ENCODE data around the gene GPNMB.
"Not testable (repeated sequence)": the region's sequence is repeated elsewhere in the genome, so short reads cannot be mapped to it uniquely, and the experiment has no call there.

Gene GPNMB

DNA sequence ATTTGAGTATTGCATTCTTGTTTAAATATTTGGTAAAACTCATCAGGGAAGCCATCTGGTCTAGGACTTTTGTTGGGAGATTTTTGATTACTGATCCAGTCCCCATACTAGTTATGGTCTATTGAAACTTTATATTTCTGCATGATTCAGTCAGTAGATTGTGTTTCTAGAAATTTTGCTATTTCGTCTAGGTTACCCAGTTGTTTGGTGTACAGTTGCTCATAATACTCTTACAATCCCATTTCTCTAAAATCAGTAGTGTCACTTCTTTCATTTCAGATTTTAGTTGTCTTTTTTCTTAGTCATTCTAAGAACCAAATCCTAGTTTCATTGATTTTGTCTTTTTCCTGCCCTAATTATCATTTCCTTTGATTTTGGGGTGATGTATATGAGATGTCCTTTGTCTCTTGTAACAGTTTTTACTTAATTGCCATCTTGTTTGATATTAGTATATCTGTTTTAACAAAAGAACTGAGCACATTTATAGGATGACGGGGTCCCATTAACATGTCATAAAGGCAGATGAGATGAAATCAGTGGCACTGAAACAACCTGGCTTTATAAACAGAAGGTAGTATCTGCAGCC lies 60.5 kb downstream of the GPNMB start:
- Histone ChIP-seq H3K4me3 (ENCODE audit: low read length in 2 of 2) (no peak overlapping the region), H3K23ac (ENCODE audit: low read depth, low read length, poor library complexity) (no peak overlapping the region), H3K27ac (replicated peaks; ENCODE audit: low read length) (no peak overlapping the region), H3K4me2 (ENCODE audit: insufficient read depth, low read length, poor library complexity, severe bottlenecking) (no peak overlapping the region), H2BK5ac (ENCODE audit: low read length) (no peak overlapping the region), H3K4me1 (ENCODE audit: control insufficient read depth in 2 of 2, insufficient read depth in 1 of 2, low read depth in 1 of 2, low read length in 2 of 2) (no peaks in the 10 kb centered on the region), H2AFZ (ENCODE audit: low read length) (no peak overlapping the region), H3K27me3 (ENCODE audit: control insufficient read depth in 3 of 3, insufficient read depth in 3 of 3, low read depth in 1 of 3, low read length in 3 of 3) (no peaks in the 10 kb centered on the region), H2BK15ac (ENCODE audit: low read length) (no peak overlapping the region), H4K91ac (ENCODE audit: low read depth, low read length, poor library complexity) (no peak overlapping the region), H2BK12ac (ENCODE audit: low read length) (no peak overlapping the region), H3K14ac (ENCODE audit: low read length) (no peak overlapping the region), H3K36me3 (replicated peaks in 1 of 2; ENCODE audit: control insufficient read depth in 2 of 2, insufficient read depth in 2 of 2, low read length in 2 of 2) (peaks cover 18 to 98% of the 10 kb centered on the region in 2 donors), H2AK5ac (ENCODE audit: low read depth, low read length) (no peak overlapping the region), H3K79me1 (ENCODE audit: low read depth, low read length) (peaks cover 3% of the 10 kb centered on the region), H3K9me3 (replicated peaks in 1 of 2; ENCODE audit: control insufficient read depth in 2 of 2, insufficient read depth in 1 of 2, low read depth in 1 of 2, low read length in 2 of 2) (peaks cover 0 to 7% of the 10 kb centered on the region in 2 donors), H3K4ac (ENCODE audit: low read length) (no peak overlapping the region), H4K8ac (ENCODE audit: low read depth, low read length) (no peak overlapping the region), H3K18ac (ENCODE audit: low read length) (no peak overlapping the region), H2BK120ac (ENCODE audit: low read depth, low read length) (no peak overlapping the region), H3K9ac (ENCODE audit: low read depth, low read length, poor library complexity) (no peak overlapping the region)
- DNase-seq (ENCODE audit: low spot score) = no peak
- WGBS, 2 donors (ENCODE audit: extremely low coverage in 2 of 2, insufficient read length in 2 of 2, insufficient replicate concordance in 1 of 2) = no CpG with 5 or more reads among the region's 2 CpGs

DNA sequence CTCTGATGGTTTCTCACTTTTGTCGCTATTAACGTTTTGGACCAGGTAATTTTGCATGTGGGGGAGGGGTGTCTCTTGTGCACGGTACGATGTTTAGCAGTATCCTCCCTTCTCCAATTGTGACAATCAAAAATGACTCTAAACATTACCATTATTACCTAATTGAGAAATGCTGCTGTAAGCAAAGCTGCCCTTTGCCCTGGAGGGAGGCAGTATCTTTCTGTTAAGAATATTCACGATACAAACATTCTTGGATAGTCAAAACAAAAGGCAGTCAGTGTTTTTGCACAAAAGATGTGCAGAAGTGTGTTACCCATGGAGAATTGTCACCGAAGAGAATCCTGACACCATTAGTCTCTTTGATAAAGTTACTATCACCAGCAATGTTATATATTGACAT lies 62.2 kb downstream of the GPNMB start:
- Histone ChIP-seq H2AK5ac (ENCODE audit: low read depth, low read length) (no peak overlapping the region), H3K79me1 (ENCODE audit: low read depth, low read length) (peaks cover 3% of the 10 kb centered on the region), H2BK12ac (ENCODE audit: low read length) (no peak overlapping the region), H2BK120ac (ENCODE audit: low read depth, low read length) (no peak overlapping the region), H3K9me3 (replicated peaks in 1 of 2; ENCODE audit: control insufficient read depth in 2 of 2, insufficient read depth in 1 of 2, low read depth in 1 of 2, low read length in 2 of 2) (peaks cover 0 to 7% of the 10 kb centered on the region in 2 donors), H3K18ac (ENCODE audit: low read length) (no peak overlapping the region), H3K23ac (ENCODE audit: low read depth, low read length, poor library complexity) (no peak overlapping the region), H4K8ac (ENCODE audit: low read depth, low read length) (no peak overlapping the region), H3K4me2 (ENCODE audit: insufficient read depth, low read length, poor library complexity, severe bottlenecking) (no peak overlapping the region), H3K9ac (ENCODE audit: low read depth, low read length, poor library complexity) (no peak overlapping the region), H3K36me3 (replicated peaks in 1 of 2; ENCODE audit: control insufficient read depth in 2 of 2, insufficient read depth in 2 of 2, low read length in 2 of 2) (peaks cover 26 to 98% of the 10 kb centered on the region in 2 donors), H3K27ac (replicated peaks; ENCODE audit: low read length) (no peak overlapping the region), H3K4ac (ENCODE audit: low read length) (no peak overlapping the region), H2AFZ (ENCODE audit: low read length) (no peak overlapping the region), H3K4me1 (ENCODE audit: control insufficient read depth in 2 of 2, insufficient read depth in 1 of 2, low read depth in 1 of 2, low read length in 2 of 2) (no peaks in the 10 kb centered on the region), H3K4me3 (ENCODE audit: low read length in 2 of 2) (no peak overlapping the region), H2BK15ac (ENCODE audit: low read length) (no peak overlapping the region), H3K14ac (ENCODE audit: low read length) (no peak overlapping the region), H4K91ac (ENCODE audit: low read depth, low read length, poor library complexity) (no peak overlapping the region), H2BK5ac (ENCODE audit: low read length) (no peak overlapping the region), H3K27me3 (ENCODE audit: control insufficient read depth in 3 of 3, insufficient read depth in 3 of 3, low read depth in 1 of 3, low read length in 3 of 3) (no peaks in the 10 kb centered on the region)
- no peak for DNase-seq (ENCODE audit: low spot score)
- no CpG with 5 or more reads among the region's 6 CpGs for WGBS, 2 donors (ENCODE audit: extremely low coverage in 2 of 2, insufficient read length in 2 of 2, insufficient replicate concordance in 1 of 2)

DNA sequence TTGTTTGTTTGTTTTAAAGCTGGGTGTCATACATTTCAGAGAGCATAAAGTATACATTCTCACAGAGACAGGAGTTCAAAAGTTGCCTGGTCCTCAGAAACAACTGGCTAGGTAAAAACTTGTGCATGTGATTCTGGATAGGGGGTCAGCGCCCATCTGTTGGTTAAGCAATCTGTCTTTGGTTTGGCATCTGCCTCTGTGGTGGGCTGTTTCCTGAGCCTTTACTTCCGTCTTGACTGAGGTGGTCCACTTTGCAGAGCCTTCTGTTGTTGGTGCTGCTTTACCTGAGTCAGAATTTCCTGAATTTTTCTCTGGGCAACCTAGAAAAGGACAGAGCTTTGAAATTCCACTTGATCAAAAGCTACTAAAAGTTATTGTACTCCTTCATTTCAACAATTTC lies 65.6 kb downstream of the GPNMB start:
- H2BK15ac ChIP-seq (ENCODE audit: low read length); DNase-seq (ENCODE audit: low spot score): not testable (repeated sequence)
- peaks cover 36 to 100% of the 10 kb centered on the region in 2 donors for H3K36me3 ChIP-seq (replicated peaks in 1 of 2; ENCODE audit: control insufficient read depth in 2 of 2, insufficient read depth in 2 of 2, low read length in 2 of 2)

DNA sequence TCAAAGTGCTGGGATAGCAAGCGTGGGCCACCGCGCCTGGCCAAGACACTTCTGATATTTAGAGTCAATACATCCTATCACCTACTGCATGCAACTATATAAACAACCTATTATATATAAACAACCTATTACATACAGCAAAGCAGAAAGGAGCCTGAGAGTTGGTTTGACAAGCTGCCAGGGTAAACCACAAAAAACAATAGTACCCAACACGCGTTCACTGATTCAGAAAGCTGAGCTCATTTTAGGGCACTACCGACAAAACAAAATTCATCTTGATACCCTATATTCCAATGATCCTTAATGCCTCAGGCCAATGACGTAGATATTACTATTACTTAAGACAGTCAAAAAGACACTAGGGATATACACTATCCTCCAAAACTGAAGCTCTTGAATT lies 68.8 kb downstream of the GPNMB start:
- no peak overlapping the region for H4K91ac ChIP-seq (ENCODE audit: low read depth, low read length, poor library complexity)
- no peak for DNase-seq (ENCODE audit: low spot score)
- H4K8ac ChIP-seq (ENCODE audit: low read depth, low read length) = no peak overlapping the region
- H3K27me3 ChIP-seq (ENCODE audit: control insufficient read depth in 3 of 3, insufficient read depth in 3 of 3, low read depth in 1 of 3, low read length in 3 of 3) = no peaks in the 10 kb centered on the region
- no peak overlapping the region for H2BK120ac ChIP-seq (ENCODE audit: low read depth, low read length)
- H3K9ac ChIP-seq (ENCODE audit: low read depth, low read length, poor library complexity) = no peak overlapping the region
- H3K4ac ChIP-seq (ENCODE audit: low read length) = no peak overlapping the region
- no peaks in the 10 kb centered on the region for H3K79me1 ChIP-seq (ENCODE audit: low read depth, low read length)
- H3K4me3 ChIP-seq (ENCODE audit: low read length in 2 of 2) = no peak overlapping the region
- WGBS, 2 donors (ENCODE audit: extremely low coverage in 2 of 2, insufficient read length in 2 of 2, insufficient replicate concordance in 1 of 2) = no CpG with 5 or more reads among the region's 7 CpGs
- no peaks in the 10 kb centered on the region for H3K4me1 ChIP-seq (ENCODE audit: control insufficient read depth in 2 of 2, insufficient read depth in 1 of 2, low read depth in 1 of 2, low read length in 2 of 2)
- no peak overlapping the region for H3K27ac ChIP-seq (replicated peaks; ENCODE audit: low read length)
- peaks cover 45 to 100% of the 10 kb centered on the region in 2 donors for H3K36me3 ChIP-seq (replicated peaks in 1 of 2; ENCODE audit: control insufficient read depth in 2 of 2, insufficient read depth in 2 of 2, low read length in 2 of 2)
- no peak overlapping the region for H3K14ac ChIP-seq (ENCODE audit: low read length)
- no peak overlapping the region for H2AFZ ChIP-seq (ENCODE audit: low read length)
- no peak overlapping the region for H2BK15ac ChIP-seq (ENCODE audit: low read length)
- H2BK12ac ChIP-seq (ENCODE audit: low read length) = no peak overlapping the region
- no peak overlapping the region for H3K23ac ChIP-seq (ENCODE audit: low read depth, low read length, poor library complexity)
- no peak overlapping the region for H3K4me2 ChIP-seq (ENCODE audit: insufficient read depth, low read length, poor library complexity, severe bottlenecking)
- H2BK5ac ChIP-seq (ENCODE audit: low read length) = no peak overlapping the region
- no peak overlapping the region for H2AK5ac ChIP-seq (ENCODE audit: low read depth, low read length)
- no peaks in the 10 kb centered on the region for H3K9me3 ChIP-seq (replicated peaks in 1 of 2; ENCODE audit: control insufficient read depth in 2 of 2, insufficient read depth in 1 of 2, low read depth in 1 of 2, low read length in 2 of 2)
- H3K18ac ChIP-seq (ENCODE audit: low read length) = no peak overlapping the region

More for the DNA sequence above, 65.6 kb downstream of the GPNMB start:
- not testable (repeated sequence) for H2AK5ac ChIP-seq (ENCODE audit: low read depth, low read length); H3K23ac ChIP-seq (ENCODE audit: low read depth, low read length, poor library complexity); H3K4ac ChIP-seq (ENCODE audit: low read length); H4K8ac ChIP-seq (ENCODE audit: low read depth, low read length); H3K27ac ChIP-seq (replicated peaks; ENCODE audit: low read length); H3K79me1 ChIP-seq (ENCODE audit: low read depth, low read length); H2BK120ac ChIP-seq (ENCODE audit: low read depth, low read length); H3K4me1 ChIP-seq (ENCODE audit: control insufficient read depth in 2 of 2, insufficient read depth in 1 of 2, low read depth in 1 of 2, low read length in 2 of 2); H3K9me3 ChIP-seq (replicated peaks in 1 of 2; ENCODE audit: control insufficient read depth in 2 of 2, insufficient read depth in 1 of 2, low read depth in 1 of 2, low read length in 2 of 2); H3K4me2 ChIP-seq (ENCODE audit: insufficient read depth, low read length, poor library complexity, severe bottlenecking); H3K18ac ChIP-seq (ENCODE audit: low read length); H2BK5ac ChIP-seq (ENCODE audit: low read length); H3K4me3 ChIP-seq (ENCODE audit: low read length in 2 of 2); H4K91ac ChIP-seq (ENCODE audit: low read depth, low read length, poor library complexity); H2AFZ ChIP-seq (ENCODE audit: low read length); H2BK12ac ChIP-seq (ENCODE audit: low read length); H3K14ac ChIP-seq (ENCODE audit: low read length); H3K27me3 ChIP-seq (ENCODE audit: control insufficient read depth in 3 of 3, insufficient read depth in 3 of 3, low read depth in 1 of 3, low read length in 3 of 3); H3K9ac ChIP-seq (ENCODE audit: low read depth, low read length, poor library complexity)
- whole genome bisulfite sequencing, 2 donors (ENCODE audit: extremely low coverage in 2 of 2, insufficient read length in 2 of 2, insufficient replicate concordance in 1 of 2) = no CpG with 5 or more reads among the region's 2 CpGs
